Measurements from ENCODE around the gene MCL1. TPM values are rescaled to one million over a fixed set of nuclear protein-coding genes. Genes with fewer than 3 reads are reported as not detected.

MCL1 gene
- total RNA-seq, 1 donor from 2014 or later: 193 TPM

DNA sequence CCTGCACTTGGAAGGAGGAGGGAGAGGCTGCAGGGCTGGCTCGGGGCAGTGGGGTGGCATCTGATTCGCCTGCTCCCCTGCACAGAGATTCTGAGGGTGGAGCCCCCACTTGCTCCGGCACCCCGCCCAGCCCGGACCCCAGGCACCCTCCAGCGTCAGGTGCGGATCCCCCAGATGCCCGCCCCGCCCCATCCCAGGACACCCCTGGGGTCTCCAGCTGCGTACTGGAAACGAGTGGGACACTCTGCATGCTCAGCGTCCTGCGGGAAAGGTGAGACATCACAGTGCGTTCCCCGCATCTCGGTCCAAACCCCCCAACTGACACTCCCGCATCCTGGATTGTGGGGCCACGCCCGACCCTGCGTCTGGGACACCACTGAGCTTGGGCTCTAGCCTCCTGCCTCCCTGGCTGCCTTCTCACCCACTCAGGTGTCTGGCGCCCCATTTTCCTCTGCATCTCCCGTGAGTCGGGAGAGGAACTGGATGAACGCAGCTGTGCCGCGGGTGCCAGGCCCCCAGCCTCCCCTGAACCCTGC, 22.3 kb downstream of the MCL1 start:
- Mint-ChIP-seq H3K4me1 (ENCODE audit: unreplicated experiment) (peaks cover 20% of the 10 kb centered on the region), H3K27me3 (ENCODE audit: unreplicated experiment) (peaks cover 22% of the 10 kb centered on the region), H3K9me3 (ENCODE audit: unreplicated experiment) (no peaks in the 10 kb centered on the region), H3K27ac (ENCODE audit: unreplicated experiment) (no peak overlapping the region), H3K4me3 (ENCODE audit: unreplicated experiment) (no peak overlapping the region), H3K36me3 (ENCODE audit: low read depth, unreplicated experiment) (peaks cover 5% of the 10 kb centered on the region)
- TF ChIP-seq, protein P1, sequence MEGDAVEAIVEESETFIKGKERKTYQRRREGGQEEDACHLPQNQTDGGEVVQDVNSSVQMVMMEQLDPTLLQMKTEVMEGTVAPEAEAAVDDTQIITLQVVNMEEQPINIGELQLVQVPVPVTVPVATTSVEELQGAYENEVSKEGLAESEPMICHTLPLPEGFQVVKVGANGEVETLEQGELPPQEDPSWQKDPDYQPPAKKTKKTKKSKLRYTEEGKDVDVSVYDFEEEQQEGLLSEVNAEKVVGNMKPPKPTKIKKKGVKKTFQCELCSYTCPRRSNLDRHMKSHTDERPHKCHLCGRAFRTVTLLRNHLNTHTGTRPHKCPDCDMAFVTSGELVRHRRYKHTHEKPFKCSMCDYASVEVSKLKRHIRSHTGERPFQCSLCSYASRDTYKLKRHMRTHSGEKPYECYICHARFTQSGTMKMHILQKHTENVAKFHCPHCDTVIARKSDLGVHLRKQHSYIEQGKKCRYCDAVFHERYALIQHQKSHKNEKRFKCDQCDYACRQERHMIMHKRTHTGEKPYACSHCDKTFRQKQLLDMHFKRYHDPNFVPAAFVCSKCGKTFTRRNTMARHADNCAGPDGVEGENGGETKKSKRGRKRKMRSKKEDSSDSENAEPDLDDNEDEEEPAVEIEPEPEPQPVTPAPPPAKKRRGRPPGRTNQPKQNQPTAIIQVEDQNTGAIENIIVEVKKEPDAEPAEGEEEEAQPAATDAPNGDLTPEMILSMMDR (IDR thresholded peaks at IDR 0.05; ENCODE audit: unreplicated experiment): no peak
- no peak for DNase-seq (ENCODE audit: low spot score)

DNA sequence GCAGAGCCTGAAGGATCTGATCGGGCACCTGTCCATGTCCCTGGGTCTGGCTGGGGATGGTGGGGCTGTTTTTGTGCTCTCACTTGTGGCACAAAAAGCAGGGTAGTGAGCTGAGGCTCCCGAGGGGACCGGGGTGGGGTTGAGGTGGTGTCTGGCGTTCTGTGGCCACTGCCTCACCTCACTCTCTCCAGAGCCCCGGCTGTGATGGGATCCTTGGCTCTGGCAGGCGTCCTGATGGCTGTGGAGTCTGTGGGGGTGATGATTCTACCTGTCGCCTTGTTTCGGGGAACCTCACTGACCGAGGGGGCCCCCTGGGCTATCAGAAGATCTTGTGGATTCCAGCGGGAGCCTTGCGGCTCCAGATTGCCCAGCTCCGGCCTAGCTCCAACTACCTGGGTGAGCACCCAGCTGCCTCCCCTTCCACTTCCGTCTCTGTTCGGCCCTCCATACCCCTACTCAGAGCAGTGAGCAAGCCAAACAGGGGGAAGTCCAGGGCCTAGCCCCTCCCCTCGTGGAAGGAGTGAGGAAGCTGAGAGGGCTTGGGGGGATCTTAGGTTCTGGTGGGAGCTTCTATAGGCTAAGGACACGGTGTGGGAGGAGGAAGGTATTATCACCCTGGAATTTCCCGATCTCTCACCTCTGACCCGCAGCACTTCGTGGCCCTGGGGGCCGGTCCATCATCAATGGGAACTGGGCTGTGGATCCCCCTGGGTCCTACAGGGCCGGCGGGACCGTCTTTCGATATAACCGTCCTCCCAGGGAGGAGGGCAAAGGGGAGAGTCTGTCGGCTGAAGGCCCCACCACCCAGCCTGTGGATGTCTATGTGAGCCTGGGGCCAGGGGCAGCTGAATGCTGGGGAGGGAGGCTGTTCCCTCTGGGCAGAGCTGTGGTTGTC, 23.2 kb downstream of the MCL1 start:
- no peaks in the 10 kb centered on the region for H3K9me3 Mint-ChIP-seq (ENCODE audit: unreplicated experiment)
- DNase-seq (ENCODE audit: low spot score): no peak
- no peak overlapping the region for H3K4me3 Mint-ChIP-seq (ENCODE audit: unreplicated experiment)
- H3K27ac Mint-ChIP-seq (ENCODE audit: unreplicated experiment): no peak overlapping the region
- peaks cover 19% of the 10 kb centered on the region for H3K27me3 Mint-ChIP-seq (ENCODE audit: unreplicated experiment)
- peaks cover 5% of the 10 kb centered on the region for H3K36me3 Mint-ChIP-seq (ENCODE audit: low read depth, unreplicated experiment)
- peaks cover 16% of the 10 kb centered on the region for H3K4me1 Mint-ChIP-seq (ENCODE audit: unreplicated experiment)
- TF ChIP-seq, protein P1 (IDR thresholded peaks at IDR 0.05; ENCODE audit: unreplicated experiment): no peak

DNA sequence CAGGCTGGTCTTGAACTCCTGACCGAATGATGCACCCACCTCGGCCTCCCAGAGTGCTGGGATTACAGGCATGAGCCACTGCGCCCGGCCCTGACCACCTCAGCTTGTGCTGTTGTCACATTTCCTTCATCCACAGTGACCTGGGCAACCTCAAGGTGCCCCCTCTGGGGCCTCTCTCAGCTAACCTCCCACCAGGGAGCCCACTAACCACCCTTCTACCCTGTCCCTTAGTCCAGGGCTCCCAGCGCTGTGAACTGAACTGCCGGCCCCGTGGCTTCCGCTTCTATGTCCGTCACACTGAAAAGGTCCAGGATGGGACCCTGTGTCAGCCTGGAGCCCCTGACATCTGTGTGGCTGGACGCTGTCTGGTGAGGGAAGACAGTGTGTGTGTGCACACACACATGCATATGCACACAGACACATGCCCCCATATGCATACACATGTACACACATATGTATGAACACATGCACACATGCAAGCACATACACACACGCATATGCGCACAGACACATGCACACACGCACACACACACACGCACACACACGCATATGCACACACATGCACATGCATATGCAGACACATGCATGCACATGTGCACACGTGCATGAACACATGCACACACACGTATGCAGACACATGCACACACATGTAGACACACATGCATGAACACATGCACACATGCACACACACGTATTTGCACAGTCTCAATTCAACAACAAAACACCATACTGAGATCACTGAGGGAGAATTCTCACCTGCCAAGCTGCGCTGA, 24.0 kb downstream of the MCL1 start:
- DNase-seq (ENCODE audit: low spot score): no peak
- Mint-ChIP-seq H3K27ac (ENCODE audit: unreplicated experiment) (no peak overlapping the region), H3K4me3 (ENCODE audit: unreplicated experiment) (peak overlapping the region; percentile 59), H3K36me3 (ENCODE audit: low read depth, unreplicated experiment) (peaks cover 5% of the 10 kb centered on the region), H3K9me3 (ENCODE audit: unreplicated experiment) (no peaks in the 10 kb centered on the region), H3K4me1 (ENCODE audit: unreplicated experiment) (peaks cover 11% of the 10 kb centered on the region), H3K27me3 (ENCODE audit: unreplicated experiment) (peaks cover 19% of the 10 kb centered on the region)
- TF ChIP-seq, protein P1 (IDR thresholded peaks at IDR 0.05; ENCODE audit: unreplicated experiment): no peak

DNA sequence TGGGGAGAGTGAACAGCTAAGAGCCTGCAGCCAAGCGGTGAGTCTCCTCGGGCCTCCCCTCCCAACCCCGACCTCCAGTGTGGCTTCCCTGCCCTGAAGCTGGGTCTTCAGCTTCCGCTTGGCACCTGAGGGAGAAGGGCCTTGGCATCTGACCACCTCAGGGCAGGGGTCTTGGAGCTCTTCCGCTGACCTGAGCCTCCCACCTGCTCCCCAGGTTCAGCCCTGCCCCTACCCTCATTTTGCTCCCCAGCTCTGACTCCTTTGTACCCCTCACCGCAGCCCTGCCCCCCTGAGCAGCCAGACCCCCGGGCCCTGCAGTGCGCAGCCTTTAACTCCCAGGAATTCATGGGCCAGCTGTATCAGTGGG, 25.3 kb downstream of the MCL1 start:
- Mint-ChIP-seq H3K36me3 (ENCODE audit: low read depth, unreplicated experiment) (peaks cover 5% of the 10 kb centered on the region), H3K4me1 (ENCODE audit: unreplicated experiment) (no peaks in the 10 kb centered on the region), H3K9me3 (ENCODE audit: unreplicated experiment) (no peaks in the 10 kb centered on the region), H3K27me3 (ENCODE audit: unreplicated experiment) (peaks cover 21% of the 10 kb centered on the region), H3K27ac (ENCODE audit: unreplicated experiment) (no peak overlapping the region), H3K4me3 (ENCODE audit: unreplicated experiment) (no peak overlapping the region)
- TF ChIP-seq, protein P1 (IDR thresholded peaks at IDR 0.05; ENCODE audit: unreplicated experiment): no peak
- DNase-seq (ENCODE audit: low spot score): no peak
